IMR-90 (cell line): ENCODE data around the gene DEDD2. TPM values are rescaled to one million over a fixed set of nuclear protein-coding genes. Genes with fewer than 3 reads are reported as not detected.

ENCODE experiments used
- ATAC-seq: fragments of 200-7000 bp; cut with Tn5 transposase; 2 replicates; pipeline ENCODE4 v1.9.1; 2020; ENCODE audit warnings: low read depth, mild to moderate bottlenecking, moderate library complexity
- BruUV-seq: library from RNA; stranded (reverse); fragments of 400-500 nt; replicated peaks from 2 replicates; lab custom pipeline; 2021; lab: Mats Ljungman, UMichigan
- CTCF ChIA-PET: fragments of 300-600 bp; formaldehyde crosslinking; extraction: SDS; loops from one replicate; lab custom pipeline; 2021; ENCODE audit warnings: antibody characterized with exemption; lab: Yijun Ruan, JAX
- POLR2A ChIA-PET: fragments of 300-600 bp; sonication (Branson Sonifier 250); formaldehyde crosslinking; loops from one replicate; lab custom pipeline; 2022; ENCODE audit warnings: antibody characterized with exemption; ENCODE audit not compliant: unreplicated experiment; lab: Charles Lee
- DNase-seq: peaks from one replicate; pipeline ENCODE4 v3.0.0; 2013
- H2AFZ ChIP-seq: replicated peaks from 2 replicates; pipeline ENCODE3; 2013; ENCODE audit warnings: low read length, mild to moderate bottlenecking; ENCODE audit not compliant: poor library complexity
- H2AK5ac ChIP-seq: 2 replicates; pipeline ENCODE4 v1.6.1; 2013; ENCODE audit warnings: low read depth, low read length, inconsistent platforms
- H2AK9ac ChIP-seq: replicated peaks from 2 replicates; pipeline ENCODE3; 2013; ENCODE audit warnings: mild to moderate bottlenecking, low read depth, low read length, moderate library complexity; ENCODE audit not compliant: poor library complexity
- H2BK120ac ChIP-seq: 2 replicates; pipeline ENCODE4 v1.6.1; 2013; ENCODE audit warnings: low read depth, low read length, inconsistent platforms
- H2BK15ac ChIP-seq: 3 replicates; pipeline ENCODE4 v1.6.1; 2013; ENCODE audit warnings: low read depth, low read length, inconsistent platforms
- H2BK20ac ChIP-seq: 2 replicates; pipeline ENCODE4 v1.6.1; 2013; ENCODE audit warnings: low read depth, mild to moderate bottlenecking, inconsistent platforms, low read length, moderate library complexity
- H2BK5ac ChIP-seq: 2 replicates; pipeline ENCODE4 v1.6.1; 2013; ENCODE audit warnings: mild to moderate bottlenecking, low read depth, low read length, inconsistent platforms; ENCODE audit not compliant: poor library complexity, severe bottlenecking
- H3K14ac ChIP-seq: replicated peaks from 2 replicates; pipeline ENCODE4 v1.6.1; 2013; ENCODE audit warnings: low read depth, low read length, inconsistent platforms
- H3K18ac ChIP-seq: 2 replicates; pipeline ENCODE4 v1.6.1; 2013; ENCODE audit warnings: low read depth, low read length, control low read depth
- H3K23ac ChIP-seq: 2 replicates; pipeline ENCODE4 v1.6.1; 2013; ENCODE audit warnings: low read depth, low read length, inconsistent platforms
- H3K27ac ChIP-seq: 2 replicates; pipeline ENCODE4 v1.5.1; 2013; ENCODE audit warnings: mild to moderate bottlenecking, control low read depth, low read length; ENCODE audit not compliant: insufficient read depth
- H3K27me3 ChIP-seq: 2 replicates; pipeline ENCODE4 v1.6.1; 2013; ENCODE audit warnings: low read length; ENCODE audit not compliant: control insufficient read depth, insufficient read depth
- H3K36me3 ChIP-seq: 2 replicates; pipeline ENCODE4 v1.6.1; 2013; ENCODE audit warnings: low read length, mixed read lengths; ENCODE audit not compliant: control insufficient read depth, insufficient read depth
- H3K4ac ChIP-seq: 2 replicates; pipeline ENCODE4 v1.6.1; 2013; ENCODE audit warnings: low read depth, low read length, inconsistent platforms
- H3K4me1 ChIP-seq: 2 replicates; pipeline ENCODE4 v1.6.1; 2013; ENCODE audit warnings: low read length, mixed read lengths; ENCODE audit not compliant: control insufficient read depth, insufficient read depth
- H3K4me2 ChIP-seq: 2 replicates; pipeline ENCODE4 v1.6.1; 2013; ENCODE audit warnings: low read depth, mild to moderate bottlenecking, control low read depth, low read length, moderate library complexity
- H3K4me3 ChIP-seq: 2 replicates; pipeline ENCODE4 v1.5.1; 2013; ENCODE audit warnings: low read depth, mild to moderate bottlenecking, control low read depth, low read length, moderate library complexity; ENCODE audit not compliant: insufficient read depth
- H3K56ac ChIP-seq: 2 replicates; pipeline ENCODE4 v1.6.1; 2013; ENCODE audit warnings: low read length, inconsistent platforms; ENCODE audit not compliant: insufficient read depth; ENCODE audit errors: extremely low read depth
- H3K79me1 ChIP-seq, 2 experiments: 2 replicates each; pipeline ENCODE4 v1.6.1; 2013; ENCODE audit warnings: low read length in 2 of 2, inconsistent platforms in 1 of 2, low read depth in 1 of 2
- H3K9ac ChIP-seq: 2 replicates; pipeline ENCODE4 v1.6.1; 2013; ENCODE audit warnings: low read depth, low read length, control low read depth
- H3K9me1 ChIP-seq: 2 replicates; pipeline ENCODE4 v1.6.1; 2013; ENCODE audit warnings: low read length, inconsistent platforms; ENCODE audit not compliant: insufficient read depth
- H3K9me3 ChIP-seq: 2 replicates; pipeline ENCODE4 v1.6.1; 2013; ENCODE audit warnings: low read length; ENCODE audit not compliant: control insufficient read depth, insufficient read depth
- H4K20me1 ChIP-seq: 2 replicates; pipeline ENCODE4 v1.6.1; 2013; ENCODE audit warnings: low read length, inconsistent platforms; ENCODE audit not compliant: insufficient read depth
- H4K5ac ChIP-seq: 2 replicates; pipeline ENCODE4 v1.6.1; 2013; ENCODE audit warnings: mild to moderate bottlenecking, low read depth, low read length, control low read depth
- H4K8ac ChIP-seq, 2 experiments: 2 replicates each; pipeline ENCODE4 v1.6.1; 2013; ENCODE audit warnings: low read depth in 2 of 2, low read length in 2 of 2, control low read depth in 1 of 2, inconsistent platforms in 1 of 2
- H4K91ac ChIP-seq: 2 replicates; pipeline ENCODE4 v1.6.1; 2013; ENCODE audit warnings: low read depth, low read length, inconsistent platforms; ENCODE audit not compliant: insufficient read depth
- FOS ChIP-seq: fragments of 150-350 bp; IDR thresholded peaks from 2 replicates; pipeline ENCODE4 v1.6.1; 2016; ENCODE audit warnings: low read depth, low read length
- MAZ ChIP-seq: IDR thresholded peaks from 2 replicates; pipeline ENCODE4 v1.6.1; 2012; ENCODE audit warnings: low read depth, mild to moderate bottlenecking, low read length, improper control_type of control experiment, moderate library complexity, borderline replicate concordance
- RCOR1 ChIP-seq: IDR thresholded peaks from 2 replicates; pipeline ENCODE4 v1.6.1; 2012; ENCODE audit warnings: mild to moderate bottlenecking, low read length, improper control_type of control experiment; ENCODE audit not compliant: insufficient replicate concordance
- SMC3 ChIP-seq: fragments of 150-350 bp; IDR thresholded peaks from 2 replicates; pipeline ENCODE4 v1.6.1; 2016; ENCODE audit warnings: low read depth, mild to moderate bottlenecking, antibody characterized with exemption, low read length, moderate library complexity
- WGBS, 2 experiments: methylation state at CpG; one replicate each; pipeline versions ENCODE4 v1.1.5 to v1.1.7; 2013; ENCODE audit warnings: missing lambda C conversion rate in 2 of 2; ENCODE audit not compliant: insufficient read length in 1 of 2; ENCODE audit errors: extremely low coverage in 2 of 2; 5-methylcytosine and 5-hydroxymethylcytosine counted together
- dilution Hi-C: fragments of 300-500 bp; cut with HindIII; formaldehyde crosslinking; loops from one replicate; pipeline ENCODE4 v1.14.3; 2018; ENCODE audit warnings: low sequenced_read_pairs; ENCODE audit not compliant: unreplicated experiment
- in situ Hi-C: fragments of 300-500 bp; cut with MboI; formaldehyde crosslinking; loops from 3 replicates; pipeline ENCODE4 v1.14.3; 2019; ENCODE audit warnings: low sequenced_read_pairs, inconsistent platforms, mixed read lengths
- intact Hi-C: fragments of 100-400 bp; cut with micrococcal nuclease; formaldehyde crosslinking; loops from 2 replicates; pipeline ENCODE4 v1.10.0; 2022
- polyA plus RNA-seq, 3 experiments: library from polyadenylated mRNA; depleted of rRNA; stranded (reverse); fragments of >200 nt; gene quantifications; 2 replicates each; pipeline ENCODE4 v1.2.3, GENCODE V29; 2012; ENCODE audit warnings: low replicate concordance in 1 of 3
- total RNA-seq: library from RNA; depleted of rRNA; stranded (reverse); fragments of >200 nt; gene quantifications from 2 replicates; pipeline ENCODE4 v1.2.3, GENCODE V29; 2012

DEDD2 gene
- total and polyA plus RNA-seq, 2 of the 4 experiments (the other 2 are of a cell fraction), result 8.2 to 21.0 TPM

DNA sequence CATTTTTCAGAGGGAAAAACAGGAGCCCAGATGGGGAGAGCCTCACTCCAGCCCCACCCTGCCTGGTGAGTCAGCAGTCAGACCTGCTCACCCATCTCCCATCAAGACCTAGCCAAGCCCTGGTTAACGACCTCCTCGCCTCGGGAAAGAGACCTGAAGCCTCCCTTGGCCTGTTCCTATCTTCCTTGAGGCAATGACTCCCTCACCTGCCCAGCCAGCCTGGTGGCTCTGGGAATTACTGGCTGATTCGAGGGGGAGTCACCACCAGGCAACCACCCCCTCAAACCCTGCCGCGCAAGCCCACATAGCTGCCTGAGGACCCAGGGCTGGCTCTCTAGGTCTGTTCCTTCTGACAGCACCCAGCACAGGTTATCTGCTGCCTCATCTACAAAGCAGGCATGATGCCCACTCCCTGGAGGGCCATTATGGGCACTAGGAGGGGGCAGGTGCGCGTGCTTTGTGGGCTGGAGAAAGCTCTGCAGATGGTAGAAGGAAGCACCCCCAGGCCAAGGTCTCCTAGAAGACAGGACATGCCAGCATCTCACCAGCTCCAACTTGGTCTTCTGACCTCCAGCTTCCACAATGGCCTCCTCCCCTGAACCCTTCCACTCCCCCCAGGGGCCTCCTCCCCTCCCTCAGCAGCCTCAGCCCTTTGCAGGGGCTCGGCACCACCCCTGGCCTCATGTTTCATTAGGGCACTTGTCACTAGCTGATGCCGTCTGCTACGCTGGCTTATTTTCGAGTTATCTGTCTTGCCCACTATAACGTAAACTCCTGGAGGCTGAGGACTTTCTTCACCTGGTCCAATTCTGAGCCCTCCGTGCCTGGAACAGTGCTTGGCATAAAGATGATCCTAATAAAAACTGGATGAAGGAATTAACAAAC, 10.4 kb downstream of the DEDD2 start:
- H3K18ac ChIP-seq, result peak overlapping the region; percentile 12; the same call in 1 of the 2 replicates
- H2BK5ac ChIP-seq, result peak overlapping the region; percentile 97
- H2AK5ac ChIP-seq, result peak overlapping the region; percentile 97
- POLR2A ChIA-PET, result interaction anchor here (0.5 kb wide), 1 partner anchor 19 kb away, joined by 3 read pairs; no protein-coding TSS in a partner anchor
- intact Hi-C loops, result no loop called here
- 94% methylated on average over 6 of the region's 14 CpGs; no CpG with 5 or more reads in 1 of the 2 experiments for WGBS, 2 experiments
- TF ChIP-seq SMC3 (no peak), RCOR1 (no peak), FOS (0 out of 2 replicates have a peak, but pooled peaks have one; percentile 16), MAZ (peak; percentile 79; the same call in 1 of the 2 replicates)
- H4K91ac ChIP-seq, result peak overlapping the region; percentile 76
- H3K23ac ChIP-seq, result peak overlapping the region; percentile 89; the same call in 1 of the 2 replicates
- peak overlapping the region; percentile 95 for H2BK20ac ChIP-seq
- H4K5ac ChIP-seq, result no peak overlapping the region
- BruUV-seq, result no TSS peak
- peaks cover 18 to 86% of the 10 kb centered on the region in 2 experiments for H3K79me1 ChIP-seq
- DNase-seq (peak; percentile 44), ATAC-seq (peak; percentile 33; the same call in 1 of the 2 replicates)
- in situ Hi-C loops, result no loop called here
- H3K9me1 ChIP-seq, result peaks cover 40% of the 10 kb centered on the region
- peaks cover 13% of the 10 kb centered on the region for H3K4me1 ChIP-seq
- H3K4me2 ChIP-seq, result no peak overlapping the region
- H2BK15ac ChIP-seq, result peak overlapping the region; percentile 90
- peak overlapping the region; percentile 96 for H3K4ac ChIP-seq
- no peak overlapping the region for H3K4me3 ChIP-seq
- no peak overlapping the region for H3K9ac ChIP-seq
- H4K20me1 ChIP-seq, result peaks cover under 1% of the 10 kb centered on the region
- peak overlapping the region; percentile 58 for H3K27ac ChIP-seq
- H3K36me3 ChIP-seq, result peaks cover 42% of the 10 kb centered on the region
- H2BK120ac ChIP-seq, result peak overlapping the region; percentile 93
- CTCF ChIA-PET, result no interaction called here
- H2AFZ ChIP-seq, result peak overlapping the region; percentile 78
- peak overlapping the region; percentile 29; the same call in 1 of the 2 replicates for H3K56ac ChIP-seq
- H4K8ac ChIP-seq, result peak overlapping the region; percentile 38 to 83; a peak in 3 of 4 replicates
- no peaks in the 10 kb centered on the region for H3K9me3 ChIP-seq
- H2AK9ac ChIP-seq, result peak overlapping the region; percentile 94
- dilution Hi-C loops, result no loop called here
- no peaks in the 10 kb centered on the region for H3K27me3 ChIP-seq
- peak overlapping the region; percentile 53 for H3K14ac ChIP-seq
